GM20000 (cell line): Measurements from ENCODE around the gene HEY2.
"Not testable (repeated sequence)": the region's sequence is repeated elsewhere in the genome, so short reads cannot be mapped to it uniquely, and the experiment has no call there.

ENCODE experiments used
- DNase-seq: peaks from one replicate; pipeline ENCODE4 v3.0.0; 2012; ENCODE audit warnings: low spot score
- CTCF ChIP-seq: IDR thresholded peaks from 2 replicates; pipeline ENCODE4 v1.5.1; 2012; ENCODE audit warnings: mild to moderate bottlenecking, control low read depth; ENCODE audit errors: extremely low read depth, missing control alignments

HEY2 gene

GRCh38 chr6:125798734-125799508 lies 49.5 kb downstream of the HEY2 start:
- peak; percentile 68 for DNase-seq
- no peak for TF ChIP-seq CTCF

- no peak for TF ChIP-seq CTCF
- DNase-seq = no peak
Observed at GRCh38 chr6:125802383-125802782, 53.0 kb downstream of the HEY2 start.

GRCh38 chr6:125802943-125803377 lies 53.5 kb downstream of the HEY2 start:
- no peak for TF ChIP-seq CTCF
- DNase-seq = no peak

- no peak for TF ChIP-seq CTCF
Observed at GRCh38 chr6:125804264-125804663, 54.8 kb downstream of the HEY2 start.

GRCh38 chr6:125804866-125805425 lies 55.5 kb downstream of the HEY2 start:
- not testable (repeated sequence) for DNase-seq

More at GRCh38 chr6:125804264-125804663, 54.8 kb downstream of the HEY2 start:
- DNase-seq = no peak

- no peak for TF ChIP-seq CTCF
- no peak for DNase-seq
Observed at GRCh38 chr6:125806813-125807212, 57.4 kb downstream of the HEY2 start.

- no peak for TF ChIP-seq CTCF
- DNase-seq = no peak
Observed at GRCh38 chr6:125807293-125807692, 57.9 kb downstream of the HEY2 start.

GRCh38 chr6:125808060-125808459 lies 58.6 kb downstream of the HEY2 start:
- TF ChIP-seq CTCF = no peak
- DNase-seq = no peak
